Iris pigment epithelial cell (primary cell): ENCODE measurements around the gene MMP21.

Experiments
- DNase-seq: peaks from one replicate; pipeline ENCODE4 v3.0.0-alpha.2; 2011; ENCODE audit warnings: low read depth

MMP21 gene

GRCh38 chr10:125765835-125766234, 9.8 kb downstream of the MMP21 start:
- no peak for DNase-seq

GRCh38 chr10:125762692-125763648, 12.7 kb downstream of the MMP21 start:
- DNase-seq, result no peak

- DNase-seq, result no peak
These were observed 13.7 kb downstream of the MMP21 start for GRCh38 chr10:125761961-125762360.

GRCh38 chr10:125757742-125758141, 17.9 kb downstream of the MMP21 start:
- no peak for DNase-seq

- no peak for DNase-seq
These were observed 18.7 kb downstream of the MMP21 start for GRCh38 chr10:125756853-125757487.

GRCh38 chr10:125756196-125756595, 19.4 kb downstream of the MMP21 start:
- no peak for DNase-seq

- DNase-seq, result no peak
These were observed 28.2 kb downstream of the MMP21 start for GRCh38 chr10:125747417-125747816.

GRCh38 chr10:125744909-125745308, 30.7 kb downstream of the MMP21 start:
- DNase-seq, result no peak

- peak; percentile 13 for DNase-seq
These were observed 33.2 kb downstream of the MMP21 start for GRCh38 chr10:125742465-125742864.

- DNase-seq, result no peak
These were observed 35.5 kb downstream of the MMP21 start for GRCh38 chr10:125739994-125740679.

GRCh38 chr10:125738206-125738605, 37.4 kb downstream of the MMP21 start:
- no peak for DNase-seq

GRCh38 chr10:125734823-125735222, 40.8 kb downstream of the MMP21 start:
- DNase-seq, result no peak

GRCh38 chr10:125734148-125734547, 41.5 kb downstream of the MMP21 start:
- DNase-seq, result no peak

- no peak for DNase-seq
These were observed 48.2 kb downstream of the MMP21 start for GRCh38 chr10:125727436-125727835.

GRCh38 chr10:125726914-125727313, 48.7 kb downstream of the MMP21 start:
- no peak for DNase-seq

GRCh38 chr10:125722811-125723210, 52.8 kb downstream of the MMP21 start:
- no peak for DNase-seq

GRCh38 chr10:125721035-125721434, 54.6 kb downstream of the MMP21 start:
- no peak for DNase-seq

- no peak for DNase-seq
These were observed 55.6 kb downstream of the MMP21 start for GRCh38 chr10:125720002-125720382.

- DNase-seq, result peak; percentile 98
These were observed 56.2 kb downstream of the MMP21 start, which contains the start of gene EDRF1 for GRCh38 chr10:125719173-125720001. Gene EDRF1 (plus strand): TSS chr10:125719709. CDS start chr10:125719808, 99 bp downstream.
